Measurements from ENCODE around the gene KCNAB1. TPM values are rescaled to one million over a fixed set of nuclear protein-coding genes. Genes with fewer than 3 reads are reported as not detected.

The KCNAB1 gene
- total RNA-seq, 1 experiment from 2014 or later = 1.0 TPM

GRCh38 chr3:156250550-156250949 is 130.2 kb downstream of the KCNAB1 start:
- H3K9me3 Mint-ChIP-seq = no peaks in the 10 kb centered on the region

GRCh38 chr3:156251424-156251823 is 131.0 kb downstream of the KCNAB1 start:
- no peak for TF ChIP-seq JAZF1 (CRISPR knock-in tag; IDR thresholded peaks at IDR 0.05)
- no peak for TF ChIP-seq ATF3 (CRISPR knock-in tag; conservative IDR thresholded peaks at IDR 0.05)
- no peak for TF ChIP-seq MXD4 (CRISPR knock-in tag; IDR thresholded peaks at IDR 0.05; ENCODE audit: borderline replicate concordance)
- no peak for TF ChIP-seq RELA (CRISPR knock-in tag; IDR thresholded peaks at IDR 0.05; ENCODE audit: borderline replicate concordance)
- TF ChIP-seq RORB (CRISPR knock-in tag; IDR thresholded peaks at IDR 0.05) = no peak
- no peak for TF ChIP-seq ZNF425 (CRISPR knock-in tag; conservative IDR thresholded peaks at IDR 0.05)
- TF ChIP-seq ZNF671 (CRISPR knock-in tag; IDR thresholded peaks at IDR 0.05) = no peak
- no peak for TF ChIP-seq ZMAT4 (CRISPR knock-in tag; IDR thresholded peaks at IDR 0.05)
- no peak for TF ChIP-seq FOXP4 (CRISPR knock-in tag; IDR thresholded peaks at IDR 0.05)
- TF ChIP-seq EMX1 (CRISPR knock-in tag; IDR thresholded peaks at IDR 0.05) = no peak
- DNase-seq (ENCODE audit: low spot score) = no peak
- no peaks in the 10 kb centered on the region for H3K4me1 Mint-ChIP-seq
- POLR2A ChIA-PET = no interaction called here
- peak; percentile 62; the same call in 1 of the 2 replicates for ATAC-seq
- no peaks in the 10 kb centered on the region for H3K36me3 Mint-ChIP-seq
- CTCF ChIA-PET = no interaction called here
- H3K9me3 Mint-ChIP-seq = no peaks in the 10 kb centered on the region
- no peak overlapping the region for H3K4me3 Mint-ChIP-seq
- H3K27ac Mint-ChIP-seq = no peak overlapping the region
- no peaks in the 10 kb centered on the region for H3K27me3 Mint-ChIP-seq (ENCODE audit: low read depth)

More at GRCh38 chr3:156250550-156250949, 130.2 kb downstream of the KCNAB1 start:
- POLR2A ChIA-PET = no interaction called here
- Mint-ChIP-seq H3K27ac (no peak overlapping the region), H3K4me3 (no peak overlapping the region), H3K27me3 (ENCODE audit: low read depth) (no peaks in the 10 kb centered on the region), H3K36me3 (no peaks in the 10 kb centered on the region), H3K4me1 (no peaks in the 10 kb centered on the region)
- TF ChIP-seq ZNF317 (CRISPR knock-in tag; IDR thresholded peaks at IDR 0.05; ENCODE audit: borderline replicate concordance, low read depth) (no peak), ZNF281 (CRISPR knock-in tag; IDR thresholded peaks at IDR 0.05) (no peak), STAT6 (CRISPR knock-in tag; conservative IDR thresholded peaks at IDR 0.05; ENCODE audit: low read depth) (no peak), CREM (CRISPR knock-in tag; IDR thresholded peaks at IDR 0.05) (no peak), TEAD1 (CRISPR knock-in tag; IDR thresholded peaks at IDR 0.05) (no peak)
- DNase-seq (ENCODE audit: low spot score) = no peak
- CTCF ChIA-PET = no interaction called here
- no peak for ATAC-seq

Data from WTC11 (cell line).